Kidney (tissue), 14 donors: ENCODE data around the gene FIGLA. TPM values are rescaled to one million over a fixed set of nuclear protein-coding genes. Genes with fewer than 3 reads are reported as not detected.

Source experiments
- DNase-seq, 5 donors: peaks; one replicate each; pipeline ENCODE4 v3.0.0-alpha.2; 2013 to 2020
- FAIRE-seq: peaks from 2 replicates; lab custom pipeline; 2012; peaks lifted over from hg19 to GRCh38; lab: Jason Lieb, UNC
- H3K27ac ChIP-seq, 2 donors: one replicate each; pipeline ENCODE4 v1.7.0; 2013; ENCODE audit warnings: low read depth in 2 of 2, low read length in 2 of 2, inconsistent platforms in 1 of 2
- H3K27me3 ChIP-seq: one replicate; pipeline ENCODE4 v1.7.1; 2013; ENCODE audit warnings: low read length, inconsistent platforms; ENCODE audit not compliant: control insufficient read depth, insufficient read depth
- H3K36me3 ChIP-seq, 3 donors: one replicate each; pipeline versions ENCODE4 v1.7.0 to v1.7.1; 2013; ENCODE audit warnings: low read length in 3 of 3, control low read depth in 1 of 3, inconsistent platforms in 1 of 3; ENCODE audit not compliant: insufficient read depth in 3 of 3, control insufficient read depth in 2 of 3
- H3K4me1 ChIP-seq, 3 donors: one replicate each; pipeline versions ENCODE4 v1.7.0 to v1.7.1; 2013; ENCODE audit warnings: low read length in 3 of 3, inconsistent platforms in 1 of 3, low read depth in 1 of 3; ENCODE audit not compliant: control insufficient read depth in 2 of 3, insufficient read depth in 2 of 3
- H3K4me3 ChIP-seq, 3 donors: one replicate each; pipeline versions ENCODE4 v1.7.0 to v1.8.1; 2013; ENCODE audit warnings: low read length in 3 of 3, control low read depth in 1 of 3, inconsistent platforms in 1 of 3
- H3K9ac ChIP-seq, 3 donors: one replicate each; pipeline versions ENCODE4 v1.7.0 to v1.7.1; 2013; ENCODE audit warnings: low read length in 3 of 3, control low read depth in 1 of 3, inconsistent platforms in 1 of 3
- H3K9me3 ChIP-seq, 3 donors: one replicate each; pipeline versions ENCODE4 v1.7.0 to v1.7.1; 2013; ENCODE audit warnings: low read length in 3 of 3, control low read depth in 1 of 3, inconsistent platforms in 1 of 3; ENCODE audit not compliant: control insufficient read depth in 2 of 3, insufficient read depth in 1 of 3
- CTCF ChIP-seq: IDR thresholded peaks from 3 replicates; pipeline ENCODE4 v1.5.1; 2012; ENCODE audit warnings: mild to moderate bottlenecking, moderate library complexity, borderline replicate concordance; ENCODE audit not compliant: insufficient read depth; ENCODE audit errors: extremely low read depth
- intact Hi-C: fragments of 100-400 bp; cut with DNase I; formaldehyde crosslinking; loops from one replicate; pipeline ENCODE4 v1.11.1; 2022
- polyA plus RNA-seq: library from polyadenylated mRNA; stranded (reverse); fragments of 350-450 nt; fragmentation: Illumina TruSeq; extraction: RNeasy Lipid Tissue Mini Kit (QIAGEN cat#74804); gene quantifications from one replicate; pipeline ENCODE4 v1.2.3, GENCODE V29; 2014; ENCODE audit warnings: low read depth, low replicate concordance; ENCODE audit not compliant: insufficient read depth
- total RNA-seq: library from RNA; stranded (reverse); fragmentation: NEBNext Ultra II Directional; extraction: Animal tissue kit (Norgen Biotek cat#: 25700); gene quantifications from one replicate; pipeline ENCODE4 v1.2.1, GENCODE V29; 2021
- donor health status: control.
- donor health status: control.
- donor health status: control.
- donor health status: control.
- donor health status: control.
- donor health status: DM: yes; HTN: yes; CAD: no.
- donor health status: Normal renal cell carcinoma (clear cell type).

The FIGLA gene
- total and polyA plus RNA-seq, 2 donors from 2014 or later, result not detected

GRCh38 chr2:70732766-70733645 lies 57.4 kb downstream of the FIGLA start:
- H3K4me3 ChIP-seq, result no peak overlapping the region
- H3K27ac ChIP-seq, result no peak overlapping the region
- TF ChIP-seq CTCF, result no peak
- H3K27me3 ChIP-seq, result no peaks in the 10 kb centered on the region
- no peaks in the 10 kb centered on the region for H3K36me3 ChIP-seq
- intact Hi-C loops, result no loop called here
- H3K9ac ChIP-seq, result no peak overlapping the region
- no peaks in the 10 kb centered on the region for H3K9me3 ChIP-seq
- DNase-seq (peak in 3 of 5 donors; percentile 24 to 40 (median 40)), FAIRE-seq (no peak)
- H3K4me1 ChIP-seq, result no peaks in the 10 kb centered on the region

- no peak for TF ChIP-seq CTCF
- Histone ChIP-seq H3K4me3 (no peak overlapping the region), H3K27ac (no peak overlapping the region), H3K27me3 (no peaks in the 10 kb centered on the region), H3K9ac (no peak overlapping the region), H3K4me1 (no peaks in the 10 kb centered on the region), H3K36me3 (no peaks in the 10 kb centered on the region), H3K9me3 (no peaks in the 10 kb centered on the region)
- intact Hi-C loops, result no loop called here
- no peak for DNase-seq
- no peak for FAIRE-seq
Observed at GRCh38 chr2:70730730-70731129, 59.7 kb downstream of the FIGLA start.

- H3K4me3 ChIP-seq, result no peak overlapping the region
- no peak for DNase-seq
- no peak overlapping the region for H3K27ac ChIP-seq
- no peak for FAIRE-seq
- H3K9ac ChIP-seq, result no peak overlapping the region
- H3K36me3 ChIP-seq, result no peaks in the 10 kb centered on the region
- no peaks in the 10 kb centered on the region for H3K4me1 ChIP-seq
- TF ChIP-seq CTCF, result no peak
- no peaks in the 10 kb centered on the region for H3K9me3 ChIP-seq
- no peaks in the 10 kb centered on the region for H3K27me3 ChIP-seq
- intact Hi-C loops, result no loop called here
Observed at GRCh38 chr2:70729647-70730046, 60.8 kb downstream of the FIGLA start.
